Left lung (tissue), 10 donors: ENCODE results near the gene PPP6C. TPM values are rescaled to one million over a fixed set of nuclear protein-coding genes. Genes with fewer than 3 reads are reported as not detected.

Source experiments
- ATAC-seq: fragments of 200-7000 bp; cut with Tn5 transposase; one replicate; pipeline ENCODE4 v1.9.1; 2020; ENCODE audit warnings: moderate library complexity
- DNase-seq, 4 donors: peaks; one replicate each; pipeline ENCODE4 v3.0.0-alpha.2; 2013 to 2020
- H3K27ac ChIP-seq, 2 donors: fragments of 200-600 bp; sonication (generic) in 1 of 2; one replicate each; pipeline versions ENCODE4 v1.5.0 to v1.8.0; 2020 to 2021
- H3K27me3 ChIP-seq, 2 donors: fragments of 200-600 bp; sonication (generic) in 1 of 2; one replicate each; pipeline versions ENCODE4 v1.5.0 to v1.8.0; 2020 to 2021
- H3K36me3 ChIP-seq, 2 donors: fragments of 200-600 bp; sonication (generic) in 1 of 2; one replicate each; pipeline versions ENCODE4 v1.5.0 to v1.8.0; 2020 to 2021
- H3K4me1 ChIP-seq, 2 donors: fragments of 200-600 bp; one replicate each; pipeline ENCODE4 v1.8.0; 2021
- H3K4me3 ChIP-seq, 2 donors: fragments of 200-600 bp; sonication (generic) in 1 of 2; one replicate each; pipeline versions ENCODE4 v1.5.0 to v1.8.0; 2020 to 2021; ENCODE audit warnings: mild to moderate bottlenecking in 1 of 2
- H3K9me3 ChIP-seq, 2 donors: fragments of 200-600 bp; sonication (generic) in 1 of 2; one replicate each; pipeline versions ENCODE4 v1.5.0 to v1.8.0; 2020 to 2021
- CTCF ChIP-seq, 2 donors: fragments of 200-600 bp; sonication (generic) in 1 of 2; IDR thresholded peaks; one replicate each; pipeline versions ENCODE4 v1.5.0 to v1.8.0; 2021; ENCODE audit warnings: antibody characterized with exemption in 2 of 2
- intact Hi-C, 2 donors: fragments of 100-400 bp; cut with DNase I; formaldehyde crosslinking; loops; one replicate each; pipeline versions ENCODE4 v1.11.2 to v1.14.2; 2022
- polyA plus RNA-seq, 6 donors: library from polyadenylated mRNA; unstranded; fragments of 120-200 nt; gene quantifications; one replicate each; pipeline ENCODE4 v1.2.1, GENCODE V29; 2013; ENCODE audit not compliant: insufficient read length in 6 of 6
- total RNA-seq, 2 donors: library from RNA; stranded (reverse); fragmentation: NEBNext Ultra II Directional; extraction: Animal tissue kit (Norgen Biotek cat#: 25700); gene quantifications; one replicate each; pipeline ENCODE4 v1.2.1, GENCODE V29; 2021
- donor health status: DM: no; HTN: yes; CAD: no.
- donor health status: DM: no; HTN: no; CAD: no.

Gene PPP6C
- total and polyA plus RNA-seq, 8 donors = 39.9 to 50.5 (median 45.9) TPM

DNA sequence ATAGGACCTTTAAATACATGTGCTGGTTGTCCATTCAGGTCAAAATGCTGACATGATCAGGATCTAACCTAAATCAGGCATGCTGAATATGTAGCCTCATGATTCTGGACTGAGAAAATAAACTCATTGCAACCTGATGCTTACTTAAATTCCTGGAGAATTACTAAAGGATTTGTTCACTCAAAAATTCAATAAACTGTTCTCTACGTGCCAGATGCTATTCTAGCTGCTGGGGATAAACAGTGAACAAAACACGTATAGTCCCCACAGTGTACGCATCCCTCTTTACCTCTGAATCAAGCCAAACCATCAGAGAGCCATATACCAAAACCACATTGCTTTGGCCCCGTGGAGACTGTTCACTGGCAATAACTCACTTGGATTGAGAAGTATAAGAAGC is 52.4 kb downstream of the PPP6C start:
- TF ChIP-seq CTCF (IDR thresholded peaks at IDR 0.05) = no peak
- no peaks in the 10 kb centered on the region for H3K9me3 ChIP-seq
- H3K27me3 ChIP-seq = no peaks in the 10 kb centered on the region
- no peak for DNase-seq
- no peaks in the 10 kb centered on the region for H3K36me3 ChIP-seq
- H3K4me1 ChIP-seq = peaks cover 0 to 7% of the 10 kb centered on the region in 2 donors
- intact Hi-C loops = no loop called here
- H3K27ac ChIP-seq = no peak overlapping the region
- H3K4me3 ChIP-seq = no peak overlapping the region
- ATAC-seq = no peak

DNA sequence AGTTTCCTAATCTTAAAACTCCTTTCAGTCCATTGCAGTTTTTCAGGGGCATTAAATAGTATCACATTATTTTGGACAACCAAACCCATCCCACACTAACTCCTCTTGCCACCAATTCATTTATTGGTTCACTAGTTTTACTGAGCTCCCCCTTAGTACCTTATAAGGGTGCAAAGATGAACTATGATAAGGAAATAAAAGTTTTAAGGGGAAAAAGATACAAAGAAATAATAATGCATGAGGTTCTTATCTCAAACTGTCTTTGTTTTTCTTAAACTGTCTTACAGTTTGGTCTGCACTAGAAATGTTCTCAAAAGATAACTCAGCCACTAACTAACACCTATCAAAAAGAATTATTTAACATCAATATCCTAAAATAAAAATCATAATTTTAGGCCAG is 54.6 kb downstream of the PPP6C start:
- no peaks in the 10 kb centered on the region for H3K9me3 ChIP-seq
- TF ChIP-seq CTCF (IDR thresholded peaks at IDR 0.05) = no peak
- H3K27ac ChIP-seq = no peak overlapping the region
- H3K4me1 ChIP-seq = no peaks in the 10 kb centered on the region
- no peaks in the 10 kb centered on the region for H3K27me3 ChIP-seq
- ATAC-seq (no peak), DNase-seq (no peak)
- intact Hi-C loops = no loop called here
- no peaks in the 10 kb centered on the region for H3K36me3 ChIP-seq
- H3K4me3 ChIP-seq = no peak overlapping the region

GRCh38 chr9:125133403-125134329 is 55.9 kb downstream of the PPP6C start:
- TF ChIP-seq CTCF (IDR thresholded peaks at IDR 0.05) = no peak
- intact Hi-C loops = no loop called here
- Histone ChIP-seq H3K36me3 (no peaks in the 10 kb centered on the region), H3K27ac (no peak overlapping the region), H3K9me3 (no peaks in the 10 kb centered on the region), H3K4me1 (no peaks in the 10 kb centered on the region), H3K27me3 (no peaks in the 10 kb centered on the region), H3K4me3 (no peak overlapping the region)
- no peak for ATAC-seq
- no peak for DNase-seq

DNA sequence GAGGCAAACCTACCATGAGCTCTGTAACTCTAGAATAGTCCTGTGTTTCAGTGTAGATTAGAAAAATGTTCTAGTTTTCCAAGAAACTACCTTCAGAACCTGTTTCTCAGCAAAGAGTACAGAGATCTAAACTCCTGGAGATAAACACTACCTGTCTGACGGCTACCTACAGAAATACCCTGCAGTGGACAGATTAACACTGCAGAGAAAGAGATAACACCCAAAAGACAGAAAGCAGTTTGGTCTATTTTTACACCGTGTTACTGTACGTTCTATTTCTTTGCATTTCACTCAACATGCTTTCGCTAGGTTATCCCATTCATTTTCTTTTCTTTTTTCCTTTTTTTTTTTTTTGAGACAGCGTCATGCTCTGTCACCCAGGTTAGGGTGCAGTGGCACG is 57.8 kb downstream of the PPP6C start:
- Histone ChIP-seq H3K27ac (no peak overlapping the region), H3K4me3 (no peak overlapping the region), H3K9me3 (no peaks in the 10 kb centered on the region), H3K4me1 (no peaks in the 10 kb centered on the region), H3K27me3 (no peaks in the 10 kb centered on the region), H3K36me3 (no peaks in the 10 kb centered on the region)
- TF ChIP-seq CTCF (IDR thresholded peaks at IDR 0.05) = no peak
- DNase-seq = no peak
- ATAC-seq = no peak
- intact Hi-C loops = no loop called here

DNA sequence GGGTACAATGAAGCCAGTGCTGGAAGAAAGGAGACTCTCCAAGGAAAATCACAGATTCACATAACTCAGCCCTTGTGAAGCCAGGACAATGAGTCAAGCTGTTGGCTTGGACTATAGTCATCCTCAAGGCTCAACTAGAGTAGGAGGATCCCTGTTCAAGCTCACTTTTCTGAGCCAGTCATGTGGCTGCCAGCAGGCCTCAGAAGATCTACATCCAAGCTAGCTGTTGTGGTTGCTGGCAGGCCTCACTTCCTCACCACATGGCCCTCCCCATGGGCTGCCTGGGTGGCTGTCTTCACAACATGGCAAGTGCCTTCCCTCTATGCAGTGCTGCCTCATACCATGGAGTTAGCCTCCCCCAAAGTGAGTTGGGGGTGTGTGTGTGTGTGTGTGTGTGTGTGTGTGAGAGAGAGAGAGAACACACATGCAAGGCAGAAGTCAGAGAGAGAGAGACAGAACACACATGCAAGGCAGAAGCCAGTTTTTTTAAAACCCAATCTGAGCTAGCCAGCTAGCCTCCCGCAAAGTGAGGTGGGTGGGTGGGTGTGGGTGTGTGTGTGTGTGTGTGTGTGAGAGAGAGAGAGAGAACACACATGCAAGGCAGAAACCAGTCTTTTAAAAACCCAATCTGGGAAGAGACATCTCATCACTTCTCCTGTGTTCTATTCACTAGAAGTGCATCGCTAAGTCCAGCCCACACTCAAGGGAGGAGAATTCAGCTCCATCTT is 63.4 kb downstream of the PPP6C start:
- DNase-seq (peak in 3 of 4 donors; percentile 66 to 90 (median 83)), ATAC-seq (peak; percentile 94)
- H3K4me3 ChIP-seq = no peak overlapping the region
- no peaks in the 10 kb centered on the region for H3K27me3 ChIP-seq
- intact Hi-C loops = no loop called here
- no peaks in the 10 kb centered on the region for H3K9me3 ChIP-seq
- no peak for TF ChIP-seq CTCF (IDR thresholded peaks at IDR 0.05)
- no peaks in the 10 kb centered on the region for H3K36me3 ChIP-seq
- no peak overlapping the region for H3K27ac ChIP-seq
- H3K4me1 ChIP-seq = peaks cover 0 to 8% of the 10 kb centered on the region in 2 donors
